HG02759 (cell line): ENCODE measurements around the gene QSOX1.
"Not testable (repeated sequence)": the region's sequence is repeated elsewhere in the genome, so short reads cannot be mapped to it uniquely, and the experiment has no call there.

Experiments used
- ATAC-seq: cut with Tn5 transposase; IDR thresholded peaks from one replicate; pipeline ENCODE4 v1.9.1; 2021; ENCODE audit warnings: mild to moderate bottlenecking, moderate library complexity; ENCODE audit not compliant: unreplicated experiment

QSOX1 gene

DNA sequence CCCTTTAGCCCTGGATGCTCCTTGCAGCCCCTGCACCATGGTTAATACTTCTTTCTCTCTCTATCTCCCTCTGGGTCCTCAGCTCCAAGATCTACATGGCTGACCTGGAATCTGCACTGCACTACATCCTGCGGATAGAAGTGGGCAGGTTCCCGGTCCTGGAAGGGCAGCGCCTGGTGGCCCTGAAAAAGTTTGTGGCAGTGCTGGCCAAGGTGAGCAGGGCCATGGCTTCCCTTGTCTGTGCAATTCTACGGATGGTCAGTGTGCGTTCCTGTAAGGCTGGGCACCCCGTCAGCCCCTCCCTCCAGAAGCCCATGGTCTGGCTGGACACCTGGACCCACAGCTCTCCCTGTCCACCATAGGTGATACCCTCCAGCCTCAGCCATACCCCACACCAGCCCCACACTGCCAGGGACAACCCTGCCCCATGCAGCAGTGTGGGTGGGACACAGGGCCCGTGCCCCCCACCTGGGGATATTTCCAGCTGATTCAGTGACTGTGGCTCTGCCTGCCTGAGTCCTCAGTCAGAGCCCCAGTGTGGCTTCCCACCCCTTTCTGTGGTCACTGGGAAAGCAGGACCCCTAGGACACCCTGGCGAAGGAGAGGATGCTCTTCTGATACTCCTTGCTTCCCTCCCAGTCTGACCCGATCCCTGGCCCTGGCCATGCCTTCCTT lies 31.4 kb downstream of the QSOX1 start:
- ATAC-seq: no peak

GRCh38 chr1:180186831-180187230 lies 32.2 kb downstream of the QSOX1 start:
- no peak for ATAC-seq

DNA sequence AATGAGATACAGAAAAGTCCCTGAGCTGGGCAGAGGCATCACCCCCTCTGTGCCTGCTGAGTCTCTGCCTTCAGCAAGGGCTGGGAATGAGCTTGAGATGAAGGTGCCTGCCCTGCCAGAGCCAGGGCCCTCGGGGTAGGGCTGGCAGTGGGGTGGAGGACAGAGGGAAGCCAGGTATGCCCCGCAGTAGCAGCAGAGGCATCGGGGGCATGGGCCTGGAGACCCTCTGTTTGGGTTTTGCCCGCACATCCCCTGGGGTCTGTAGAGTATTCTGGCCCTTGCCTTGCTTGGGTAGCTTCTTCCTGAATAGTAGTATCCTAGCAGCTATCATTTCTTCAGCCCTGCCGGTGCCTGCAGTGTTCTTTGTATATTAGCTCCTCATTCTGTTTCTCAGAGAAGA lies 33.0 kb downstream of the QSOX1 start:
- ATAC-seq: no peak

- ATAC-seq: no peak
Observed at GRCh38 chr1:180188091-180188506, 33.4 kb downstream of the QSOX1 start.

- no peak for ATAC-seq
Observed at GRCh38 chr1:180188684-180189175, 34.1 kb downstream of the QSOX1 start.

DNA sequence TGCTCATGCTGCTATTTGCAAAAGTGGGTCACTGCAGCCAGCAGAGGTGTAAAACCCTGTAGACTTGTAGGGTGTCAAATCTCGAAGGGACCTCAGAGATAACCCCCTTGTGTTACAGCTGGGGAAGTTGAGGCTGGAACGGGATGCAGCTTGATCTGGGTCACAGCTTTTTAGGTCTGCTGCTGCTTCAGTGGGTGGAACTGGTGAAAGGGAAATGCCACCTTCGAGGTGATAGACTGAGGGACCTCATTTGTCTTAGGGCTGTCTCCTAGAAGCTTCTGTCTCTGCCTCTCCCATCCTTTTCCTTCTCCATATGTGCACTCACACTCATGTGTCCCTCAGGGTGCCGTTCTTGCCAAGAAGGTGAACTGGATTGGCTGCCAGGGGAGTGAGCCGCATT lies 35.4 kb downstream of the QSOX1 start:
- no peak for ATAC-seq

DNA sequence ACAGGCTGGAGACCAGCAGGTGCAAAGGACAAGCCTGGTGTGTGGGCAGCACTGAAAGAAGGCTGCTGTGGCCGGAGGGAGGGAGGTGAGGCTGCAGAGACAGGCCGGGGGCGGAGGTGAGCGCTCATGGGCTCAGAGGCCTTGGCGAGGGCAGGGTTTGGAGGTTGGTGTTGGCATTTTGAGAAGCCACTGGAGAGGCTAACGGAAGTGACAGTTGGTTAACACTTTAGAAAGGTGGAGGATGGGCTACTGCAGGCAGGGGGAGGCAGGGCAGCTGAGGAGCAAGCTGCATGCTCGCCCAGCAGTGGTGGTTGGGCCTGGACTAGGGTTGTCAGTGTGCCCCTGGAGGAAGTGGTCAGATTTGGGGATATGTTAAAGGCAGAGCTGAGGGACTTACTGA lies 37.5 kb downstream of the QSOX1 start:
- ATAC-seq: no peak

DNA sequence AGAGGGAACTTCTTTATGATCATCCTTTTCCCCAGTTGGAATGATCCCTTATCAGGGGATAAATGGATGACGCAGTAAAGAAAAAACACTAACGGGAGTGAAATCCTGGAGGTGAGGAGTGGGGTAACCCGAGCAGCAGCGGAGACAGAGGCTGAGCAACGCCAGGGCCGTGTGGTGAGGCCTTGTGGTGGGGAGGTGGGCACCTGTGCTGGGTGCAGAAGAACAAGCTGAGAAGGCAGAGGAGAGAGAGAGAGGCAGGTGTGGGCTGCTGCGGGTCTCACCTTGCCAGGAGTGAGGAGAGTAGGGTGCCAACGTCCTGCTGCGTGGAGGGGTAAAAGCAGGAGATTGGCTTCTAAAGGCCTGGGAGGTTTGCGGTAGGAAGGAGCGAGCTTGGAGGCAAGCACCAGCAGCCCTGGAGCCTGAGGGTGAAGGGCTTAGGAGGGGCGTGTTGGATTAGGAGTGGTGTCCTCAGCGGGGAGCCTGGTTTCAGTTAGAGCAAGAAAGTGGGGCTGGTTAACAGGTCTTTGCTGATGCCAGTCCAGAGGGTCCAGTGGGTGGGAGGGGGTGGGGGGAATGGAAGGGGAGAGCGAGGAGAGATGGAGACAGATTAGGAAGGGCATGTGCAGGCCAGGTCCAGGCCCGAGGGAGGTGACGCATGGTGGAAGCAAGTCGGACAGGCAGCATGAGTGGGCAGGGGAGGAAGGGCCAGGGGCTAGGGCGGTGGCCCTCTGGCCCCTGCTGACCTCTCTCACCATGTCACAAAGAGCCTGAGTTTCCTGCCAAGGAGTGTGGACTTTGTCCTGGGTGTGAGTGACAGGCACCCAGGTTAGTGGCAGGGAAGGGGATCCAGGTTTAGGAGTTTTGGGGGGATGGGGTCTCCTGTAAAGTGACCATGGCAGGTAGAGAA lies 38.7 kb downstream of the QSOX1 start:
- no peak for ATAC-seq

DNA sequence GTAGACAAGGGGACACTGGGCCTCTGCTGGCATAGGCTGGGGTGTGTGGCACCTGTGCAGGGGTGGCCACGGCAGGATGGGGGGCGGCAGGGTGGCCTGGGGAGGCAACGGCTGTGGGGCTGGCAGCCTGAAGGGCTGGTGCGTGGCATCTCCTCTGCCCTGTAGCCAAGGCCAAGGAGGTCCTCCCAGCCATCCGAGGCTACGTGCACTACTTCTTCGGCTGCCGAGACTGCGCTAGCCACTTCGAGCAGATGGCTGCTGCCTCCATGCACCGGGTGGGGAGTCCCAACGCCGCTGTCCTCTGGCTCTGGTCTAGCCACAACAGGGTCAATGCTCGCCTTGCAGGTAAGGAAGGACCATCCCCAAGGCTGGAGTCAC lies 39.4 kb downstream of the QSOX1 start:
- no peak for ATAC-seq

DNA sequence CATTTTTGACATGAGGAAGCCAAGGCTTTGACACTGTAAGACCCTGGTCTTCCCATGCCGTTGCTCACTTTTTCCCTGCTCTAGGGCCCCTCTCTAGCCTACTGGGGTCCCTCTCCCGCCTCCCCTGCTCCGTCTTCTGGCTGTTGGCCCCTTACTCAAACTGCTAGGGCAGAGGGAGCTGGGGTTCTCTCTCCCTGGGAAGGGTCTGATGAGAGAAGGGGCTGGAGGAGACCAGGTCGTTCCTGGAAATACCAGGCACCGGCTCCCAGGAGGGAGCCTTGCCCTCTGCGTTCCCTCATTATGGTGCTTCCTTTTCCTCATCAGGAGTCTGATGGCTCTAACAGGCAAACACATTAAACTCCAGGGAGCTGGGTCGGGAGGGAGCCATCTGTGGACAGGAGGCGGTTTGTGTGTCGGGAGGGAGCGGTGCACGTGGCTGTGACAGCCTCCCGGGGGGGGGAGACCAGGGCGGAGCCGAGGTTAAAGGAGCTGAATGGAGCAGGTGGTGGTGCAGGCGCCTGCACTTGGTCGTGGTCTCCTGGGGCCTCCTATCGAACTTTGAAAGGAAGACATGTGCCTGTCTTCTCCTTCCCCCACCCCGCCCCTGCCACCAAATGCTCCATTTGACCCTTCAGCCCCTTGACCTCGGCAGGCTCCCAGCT lies 40.0 kb downstream of the QSOX1 start:
- ATAC-seq: no peak

DNA sequence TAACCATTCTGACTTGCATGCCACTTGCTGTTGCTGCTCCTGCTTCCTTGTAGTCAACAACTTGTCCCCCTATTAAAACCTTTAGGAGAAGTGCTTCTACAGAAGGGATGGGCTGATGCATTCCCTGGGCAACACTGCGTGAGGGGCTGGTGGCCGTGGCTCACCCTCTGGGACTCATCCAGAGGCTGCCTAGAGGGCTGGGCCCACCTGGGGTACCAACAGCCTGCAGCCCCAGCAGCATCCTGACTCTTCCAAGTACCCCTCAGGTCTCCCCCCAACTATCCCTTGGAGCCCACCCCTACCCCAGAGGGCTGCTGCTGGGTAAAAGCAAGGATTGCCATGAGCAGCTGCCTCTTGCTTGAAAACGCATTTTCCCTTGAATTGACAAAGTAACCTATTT lies 40.7 kb downstream of the QSOX1 start:
- no peak for ATAC-seq

DNA sequence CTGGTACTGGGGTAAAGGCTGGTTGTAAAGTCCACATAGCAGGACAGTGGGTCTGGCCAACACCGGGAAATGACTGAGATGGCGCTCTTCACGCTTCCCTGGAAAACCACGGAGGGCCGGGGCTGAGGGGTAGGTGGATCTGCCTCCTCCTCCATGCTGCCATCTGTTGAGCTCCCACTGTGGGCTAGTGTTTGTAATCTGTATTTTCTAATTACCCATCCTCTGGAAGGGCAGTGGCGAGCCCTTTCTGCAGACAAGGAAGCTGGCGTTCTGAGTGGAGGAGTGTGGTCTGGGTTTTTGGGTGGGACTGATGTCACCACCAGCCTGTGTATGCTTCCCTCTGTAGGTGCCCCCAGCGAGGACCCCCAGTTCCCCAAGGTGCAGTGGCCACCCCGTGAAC lies 41.2 kb downstream of the QSOX1 start:
- ATAC-seq: no peak

GRCh38 chr1:180196436-180197003 lies 41.9 kb downstream of the QSOX1 start:
- ATAC-seq: no peak

DNA sequence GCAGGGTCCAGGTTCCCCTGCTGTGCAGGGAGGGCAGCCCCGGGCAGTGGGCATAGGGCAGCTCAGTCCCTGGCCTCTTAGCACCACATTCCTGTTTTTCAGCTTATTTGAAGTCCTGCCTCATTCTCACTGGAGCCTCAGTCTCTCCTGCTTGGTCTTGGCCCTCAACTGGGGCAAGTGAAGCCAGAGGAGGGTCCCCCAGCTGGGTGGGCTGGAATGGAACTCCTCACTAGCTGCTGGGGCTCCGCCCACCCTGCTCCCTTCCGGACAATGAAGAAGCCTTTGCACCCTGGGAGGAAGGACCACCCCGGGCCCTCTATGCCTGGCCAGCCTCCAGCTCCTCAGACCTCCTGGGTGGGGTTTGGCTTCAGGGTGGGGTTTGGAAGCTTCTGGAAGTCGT lies 42.6 kb downstream of the QSOX1 start:
- no peak for ATAC-seq

- no peak for ATAC-seq
Observed at GRCh38 chr1:180198196-180198595, 43.5 kb downstream of the QSOX1 start.

DNA sequence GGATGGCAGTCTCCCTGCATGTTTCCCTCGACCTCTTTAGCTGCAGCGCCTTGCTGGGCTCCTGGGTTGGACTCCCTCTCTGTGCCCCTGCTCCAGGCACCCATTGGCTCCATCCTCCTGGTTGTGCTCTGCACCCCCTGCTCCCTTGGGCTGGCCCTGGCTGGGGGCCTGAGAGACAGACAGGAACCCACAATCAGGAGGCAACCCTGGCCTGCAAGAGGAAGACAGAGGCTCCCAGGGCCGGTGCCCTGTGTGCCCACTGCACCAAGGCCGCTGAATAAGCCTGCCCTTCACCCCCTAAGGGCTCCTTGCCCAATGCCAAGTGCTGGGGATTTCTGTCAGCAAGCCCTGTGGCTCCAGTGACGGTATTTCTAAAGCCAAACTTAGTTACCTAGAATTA lies 43.9 kb downstream of the QSOX1 start:
- ATAC-seq: no peak

GRCh38 chr1:180199018-180199417 lies 44.3 kb downstream of the QSOX1 start:
- ATAC-seq: no peak

GRCh38 chr1:180201451-180202200 lies 47.0 kb downstream of the QSOX1 start:
- no peak for ATAC-seq

DNA sequence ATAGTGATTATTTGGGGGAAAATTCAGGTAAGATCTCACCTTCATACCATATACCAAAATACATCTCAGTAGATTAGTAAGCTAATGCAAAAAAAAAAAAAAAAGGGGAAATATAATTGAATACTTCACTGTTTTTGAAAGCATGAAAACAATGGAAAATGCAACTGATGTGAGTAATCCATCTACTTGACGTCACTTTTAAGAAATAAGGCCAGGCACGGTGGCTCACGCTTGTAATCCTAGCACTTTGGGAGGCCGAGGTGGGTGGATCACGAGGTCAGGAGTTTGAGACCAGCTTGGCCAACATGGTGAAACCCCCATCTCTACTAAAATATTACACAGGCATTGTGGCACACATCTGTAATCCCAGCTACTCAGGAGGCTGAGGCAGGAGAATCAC lies 47.9 kb downstream of the QSOX1 start:
- not testable (repeated sequence) for ATAC-seq

DNA sequence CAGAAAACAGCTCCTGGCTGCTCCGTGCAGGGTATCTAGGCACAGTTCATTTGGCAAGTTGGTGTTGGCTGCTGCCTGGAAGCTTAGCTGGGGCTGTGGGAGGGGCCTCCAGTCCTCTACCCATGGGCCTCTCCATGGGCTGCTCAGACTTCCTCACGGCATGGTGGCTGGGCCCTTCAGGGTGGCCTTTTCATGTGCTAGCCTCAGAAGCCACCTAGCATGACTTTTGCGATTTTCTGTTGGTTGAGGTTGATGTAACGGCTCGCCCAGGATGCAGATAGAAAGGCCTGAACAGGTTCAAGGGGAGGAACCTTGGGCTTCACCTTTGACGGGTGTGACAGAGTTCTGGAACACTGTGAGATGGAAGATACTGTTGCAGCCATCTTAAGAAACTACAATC lies 49.6 kb downstream of the QSOX1 start:
- no peak for ATAC-seq

DNA sequence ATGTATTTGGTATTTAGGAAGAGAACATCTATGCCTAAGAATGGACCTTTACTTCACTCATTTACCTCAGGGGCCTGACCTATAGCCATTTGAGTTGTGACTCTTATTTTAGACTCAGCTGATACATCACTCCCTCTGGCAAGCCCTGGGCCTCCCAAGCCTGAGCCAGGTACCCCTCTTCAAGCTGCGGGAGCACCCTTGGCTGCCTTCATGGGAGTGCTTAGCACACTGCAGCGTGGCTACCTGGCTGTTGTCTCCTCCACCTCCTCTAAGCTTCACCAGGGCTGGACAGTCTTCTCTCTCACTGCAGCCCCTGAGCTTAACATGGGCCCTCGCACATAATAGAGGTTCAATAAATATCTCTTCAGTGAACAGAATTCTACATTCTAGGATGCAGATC lies 51.9 kb downstream of the QSOX1 start:
- no peak for ATAC-seq
